HG03565 (cell line): ENCODE results near the gene MAGED4B.
"Not testable (repeated sequence)": the region's sequence is repeated elsewhere in the genome, so short reads cannot be mapped to it uniquely, and the experiment has no call there.

Experiments
- ATAC-seq: cut with Tn5 transposase; IDR thresholded peaks from one replicate; pipeline ENCODE4 v1.9.1; 2021; ENCODE audit warnings: mild to moderate bottlenecking, moderate library complexity; ENCODE audit not compliant: unreplicated experiment

MAGED4B gene, protein sequence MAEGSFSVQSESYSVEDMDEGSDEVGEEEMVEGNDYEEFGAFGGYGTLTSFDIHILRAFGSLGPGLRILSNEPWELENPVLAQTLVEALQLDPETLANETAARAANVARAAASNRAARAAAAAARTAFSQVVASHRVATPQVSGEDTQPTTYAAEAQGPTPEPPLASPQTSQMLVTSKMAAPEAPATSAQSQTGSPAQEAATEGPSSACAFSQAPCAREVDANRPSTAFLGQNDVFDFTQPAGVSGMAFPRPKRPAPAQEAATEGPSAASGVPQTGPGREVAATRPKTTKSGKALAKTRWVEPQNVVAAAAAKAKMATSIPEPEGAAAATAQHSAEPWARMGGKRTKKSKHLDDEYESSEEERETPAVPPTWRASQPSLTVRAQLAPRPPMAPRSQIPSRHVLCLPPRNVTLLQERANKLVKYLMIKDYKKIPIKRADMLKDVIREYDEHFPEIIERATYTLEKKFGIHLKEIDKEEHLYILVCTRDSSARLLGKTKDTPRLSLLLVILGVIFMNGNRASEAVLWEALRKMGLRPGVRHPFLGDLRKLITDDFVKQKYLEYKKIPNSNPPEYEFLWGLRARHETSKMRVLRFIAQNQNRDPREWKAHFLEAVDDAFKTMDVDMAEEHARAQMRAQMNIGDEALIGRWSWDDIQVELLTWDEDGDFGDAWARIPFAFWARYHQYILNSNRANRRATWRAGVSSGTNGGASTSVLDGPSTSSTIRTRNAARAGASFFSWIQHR

DNA sequence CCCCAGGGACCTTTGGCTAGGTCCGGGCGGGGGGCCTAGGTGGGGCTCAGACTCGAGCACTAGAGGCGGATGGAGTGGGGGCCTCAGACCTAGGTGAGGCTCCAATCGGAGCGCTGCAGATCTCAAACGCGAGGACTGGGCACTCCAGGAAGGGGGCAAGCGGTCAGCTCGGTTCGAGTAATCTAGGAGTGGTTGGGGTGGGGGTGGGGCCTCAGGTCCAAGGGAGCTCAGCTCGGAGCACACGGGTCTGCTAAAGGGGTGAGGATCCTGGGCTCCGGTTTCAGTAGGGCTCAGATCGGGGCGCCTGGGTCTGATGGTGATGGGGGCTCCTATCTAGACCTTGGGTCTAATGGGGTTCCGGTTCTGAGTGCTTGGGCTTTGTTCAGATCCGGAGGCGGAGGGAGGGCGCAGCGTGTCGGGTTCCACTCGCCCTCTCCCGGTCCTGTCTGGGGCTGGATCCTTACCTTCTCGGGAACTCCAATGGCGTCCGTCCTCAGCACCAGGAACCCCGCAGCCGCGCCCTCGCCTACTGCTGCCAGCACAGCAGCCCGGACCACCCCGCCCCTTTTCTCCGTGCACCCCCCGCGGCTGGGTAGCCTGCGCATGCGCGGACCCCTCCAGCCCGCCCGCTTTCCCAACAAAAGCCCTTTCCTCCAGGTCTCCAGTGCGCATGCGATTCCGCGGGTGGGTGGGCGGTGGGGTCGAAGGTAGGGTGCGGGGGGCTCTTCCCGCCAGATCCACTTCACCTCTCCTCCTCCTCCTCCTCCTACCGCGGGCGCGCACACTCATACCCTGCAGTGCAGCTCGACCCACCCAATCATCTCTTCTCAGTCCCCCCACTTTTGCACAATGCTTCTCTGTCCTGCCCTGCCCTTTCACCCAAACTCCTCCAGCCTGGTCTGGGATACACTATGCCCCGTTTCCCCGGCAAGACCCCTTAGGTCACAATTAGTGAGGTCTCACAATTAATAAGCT, at the start of gene MAGED4B:
MAGED4B (minus strand) TSS at position 518 of the 975 bp plus-strand sequence. CDS start 1,011 bp downstream, outside the sequence.
- ATAC-seq: not testable (repeated sequence)

DNA sequence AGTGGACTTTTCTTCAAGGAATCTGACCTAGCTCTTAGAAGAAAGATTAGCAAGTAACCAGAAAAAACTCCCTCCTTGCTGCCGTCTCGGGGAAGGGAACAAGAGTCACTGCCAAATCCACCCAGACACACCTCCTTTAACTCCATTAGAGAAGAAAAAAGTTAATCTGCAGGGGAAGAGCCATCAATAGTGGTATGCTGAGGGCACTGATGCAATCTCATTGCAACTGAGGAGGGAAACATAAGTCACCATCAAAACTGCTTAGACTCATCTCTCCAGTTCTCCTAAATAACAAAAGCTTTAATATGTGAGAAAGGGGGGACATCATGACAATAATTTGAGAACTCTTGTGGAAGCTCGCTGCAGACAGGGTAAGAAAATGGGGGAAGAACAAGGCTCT, 49.3 kb upstream of the MAGED4B start:
- ATAC-seq: no peak

DNA sequence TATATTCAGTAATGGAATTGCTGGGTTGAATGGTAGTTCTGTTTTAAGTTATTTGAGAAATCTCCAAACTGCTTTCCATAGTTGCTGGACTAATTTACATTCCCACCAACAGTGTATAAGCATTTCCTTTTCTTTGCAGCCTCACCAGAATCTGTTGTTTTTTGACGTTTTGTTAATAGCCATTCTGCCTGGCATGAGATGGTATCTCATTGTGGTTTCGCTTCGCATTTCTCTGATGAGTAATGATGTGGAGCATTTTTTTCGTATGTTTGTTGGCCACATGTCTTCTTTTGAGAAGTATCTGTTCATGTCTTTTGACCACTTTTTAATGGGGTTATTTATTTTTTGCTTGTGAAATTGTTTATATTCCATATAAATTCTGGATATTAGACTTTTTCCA, 13.6 kb upstream of the MAGED4B start:
- ATAC-seq: no peak

DNA sequence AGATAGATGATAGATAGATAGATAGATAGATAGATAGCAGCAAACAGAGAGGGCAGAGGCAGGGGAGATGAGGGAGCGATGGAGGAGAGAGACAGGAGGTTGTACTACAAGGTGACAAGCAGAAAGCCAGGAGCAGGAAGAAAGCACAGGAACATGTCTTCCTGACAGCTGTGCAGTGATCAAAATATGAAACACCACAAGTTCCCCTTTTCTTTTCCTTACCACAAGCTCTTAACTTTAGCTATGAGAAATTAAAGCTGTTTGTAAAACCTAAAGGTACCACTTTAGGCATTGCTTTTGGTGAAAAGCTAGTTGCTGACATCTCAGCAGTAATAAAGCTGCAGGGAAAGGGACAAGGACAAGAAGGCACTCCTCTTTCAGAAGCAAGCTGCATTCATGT, 9.1 kb upstream of the MAGED4B start:
- ATAC-seq: no peak

DNA sequence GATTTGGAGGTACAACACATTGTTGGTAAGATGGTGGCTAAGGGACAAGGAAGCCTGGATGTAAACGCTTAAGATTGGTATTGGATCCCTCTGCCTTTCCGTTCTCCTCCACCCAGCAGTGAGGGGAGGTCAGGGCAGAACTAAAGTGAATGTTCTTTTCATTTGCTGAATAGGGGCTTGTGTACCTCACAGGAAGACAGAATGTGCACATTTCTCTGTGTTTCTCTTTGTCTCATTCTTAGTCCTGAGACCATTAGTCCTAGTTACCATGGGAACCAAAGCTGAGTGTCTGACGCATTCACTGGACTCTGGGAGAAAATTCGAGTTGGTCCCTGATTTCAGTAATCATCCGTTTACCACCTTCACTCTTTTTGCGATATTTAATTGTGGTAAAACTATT, 26.7 kb downstream of the MAGED4B start:
- ATAC-seq: not testable (repeated sequence)

DNA sequence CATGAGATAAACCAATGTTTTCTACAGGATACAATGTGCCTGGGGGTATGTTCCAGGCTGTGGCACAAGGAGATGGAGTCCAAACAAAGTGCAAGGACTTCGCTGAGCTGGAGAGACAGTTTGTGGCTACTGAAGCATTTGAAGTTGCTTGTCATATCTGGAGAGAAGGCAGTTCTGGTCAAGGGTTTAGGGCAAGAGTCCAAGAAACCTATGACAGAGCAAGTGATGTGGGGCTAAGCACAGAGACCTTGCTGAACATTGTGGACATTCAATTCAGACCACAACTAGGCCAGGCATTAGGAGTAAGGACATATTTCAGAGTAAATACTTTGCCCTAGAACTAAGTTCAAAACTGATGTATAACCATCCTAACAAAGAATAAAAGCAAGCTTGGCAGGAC, 34.8 kb downstream of the MAGED4B start:
- no peak for ATAC-seq

DNA sequence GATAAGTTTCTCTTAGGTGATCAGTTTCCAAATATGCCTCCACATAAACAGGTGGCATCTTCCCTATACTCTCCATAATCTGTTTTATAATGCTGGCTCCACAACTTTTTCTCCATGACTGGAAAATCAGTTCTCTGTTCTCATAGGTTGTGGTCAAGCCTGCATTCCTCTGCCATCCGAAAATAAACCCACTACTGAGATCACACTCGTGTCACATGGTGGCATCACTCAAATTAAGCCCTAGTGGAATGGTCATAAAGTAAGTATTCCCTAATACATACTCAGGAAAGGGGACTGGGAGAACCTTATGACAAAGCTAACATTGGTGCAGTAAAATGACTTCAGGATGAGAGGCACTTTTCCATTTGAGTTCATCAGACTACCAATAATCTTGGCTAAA, 37.6 kb downstream of the MAGED4B start:
- ATAC-seq: no peak

DNA sequence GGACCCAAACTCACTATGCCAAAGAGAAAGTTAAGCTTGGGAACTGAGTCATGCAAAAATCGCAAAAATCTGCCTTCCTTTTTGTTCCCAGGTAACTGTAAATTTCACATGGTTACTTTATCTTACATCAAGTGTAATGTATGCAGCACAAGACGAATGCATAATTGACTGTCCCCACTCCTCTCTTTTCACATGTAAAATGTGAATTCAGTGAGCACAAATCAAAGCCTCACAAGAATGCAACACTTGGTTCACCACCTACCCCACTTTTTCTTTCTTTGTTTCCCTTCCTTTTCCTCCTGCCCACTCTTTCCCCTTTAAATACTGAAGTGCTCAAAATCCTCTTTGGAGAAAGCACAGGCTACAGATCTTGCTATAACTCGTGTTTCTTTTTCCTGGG, 53.2 kb downstream of the MAGED4B start:
- no peak for ATAC-seq
